GM21723 (cell line): ENCODE results near the gene ANO8.
A peak's percentile ranks its signal among the peaks of the same experiment; 100 is the strongest.
"Not testable (repeated sequence)": the region's sequence is repeated elsewhere in the genome, so short reads cannot be mapped to it uniquely, and the experiment has no call there.

Experiments used
- ATAC-seq: cut with Tn5 transposase; IDR thresholded peaks from one replicate; pipeline ENCODE4 v1.9.1; 2021; ENCODE audit warnings: mild to moderate bottlenecking, moderate library complexity; ENCODE audit not compliant: unreplicated experiment

The ANO8 gene

DNA sequence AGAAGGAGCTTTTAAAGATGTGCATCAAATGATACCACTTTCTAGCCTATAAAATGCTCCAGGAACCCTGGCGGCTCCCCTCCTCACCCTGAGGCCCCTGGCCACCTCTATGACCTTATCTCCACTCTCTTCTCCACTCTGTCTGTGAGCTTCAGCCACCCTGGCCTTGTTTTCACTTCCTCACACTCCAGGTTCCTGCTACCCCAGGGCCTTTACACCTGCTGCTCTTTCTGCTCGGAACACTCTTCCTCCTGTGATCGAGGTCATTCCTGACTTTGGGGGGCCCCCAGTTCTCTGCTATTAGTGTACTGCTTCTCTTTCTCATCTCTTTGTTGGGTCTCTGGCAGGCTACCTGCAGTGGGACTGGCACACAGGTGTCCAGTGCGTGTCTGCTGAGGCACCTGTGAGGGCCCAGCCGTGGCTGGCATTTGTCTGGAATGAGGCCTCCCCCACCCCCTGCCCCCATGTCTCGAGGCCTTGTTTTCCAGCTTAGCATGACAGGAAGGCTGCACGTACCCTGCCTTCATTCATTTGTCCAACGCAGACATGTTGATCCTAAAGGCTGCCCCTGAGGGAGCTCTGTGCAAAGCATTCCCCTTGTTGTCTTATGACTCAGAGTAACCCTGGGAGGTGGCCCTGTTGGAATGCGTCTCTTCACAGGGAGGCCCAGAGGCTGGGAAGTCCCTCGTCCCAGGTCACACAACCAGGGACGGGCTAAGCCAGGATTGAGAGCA, 23.0 kb downstream of the ANO8 start:
- no peak for ATAC-seq

GRCh38 chr19:17309965-17310461, 24.6 kb downstream of the ANO8 start:
- no peak for ATAC-seq

DNA sequence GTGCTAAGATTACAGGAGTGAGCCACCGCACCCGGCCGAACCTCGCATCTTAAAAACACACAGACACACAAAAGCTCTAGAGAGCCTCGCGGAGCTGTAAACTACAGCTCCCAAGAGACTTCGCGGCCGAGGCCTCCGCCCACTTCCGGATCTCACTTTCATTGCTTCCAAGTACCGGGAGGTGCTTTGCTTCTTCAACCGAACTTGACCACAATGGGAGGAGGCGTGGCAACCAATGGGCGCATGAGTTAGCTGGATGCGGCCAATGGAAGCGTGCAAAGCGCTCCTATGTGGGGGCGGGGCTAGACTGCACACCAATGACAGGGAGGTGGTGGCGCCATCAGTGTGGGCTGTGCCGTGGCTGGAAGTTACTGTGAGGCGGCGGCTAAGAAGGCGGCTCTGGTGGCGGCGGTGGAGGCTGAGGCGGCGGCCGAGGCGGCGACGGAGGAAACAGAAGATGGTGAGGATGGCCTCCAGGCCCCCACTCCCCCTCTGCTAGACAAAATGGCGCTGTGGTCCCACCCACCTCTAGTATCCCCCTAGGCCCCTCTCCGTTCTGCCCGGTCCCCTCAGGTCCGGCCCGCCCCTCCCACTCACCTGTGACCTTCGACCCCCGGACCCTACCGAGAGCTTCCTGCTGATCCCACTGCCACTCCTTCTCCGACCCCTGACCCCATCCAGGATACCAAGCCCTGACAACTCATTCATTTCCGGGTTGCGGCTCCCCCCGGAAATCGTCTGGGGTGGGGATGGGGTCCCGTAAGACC, 25.3 kb downstream of the ANO8 start, which contains the start of gene DDA1:
Gene DDA1 (plus strand): TSS at position 366 of the 767 bp plus-strand sequence. CDS start 92 bp downstream, at position 458.
- ATAC-seq: peak; percentile 52

GRCh38 chr19:17307876-17308377, 26.7 kb downstream of the ANO8 start:
- no peak for ATAC-seq

GRCh38 chr19:17306285-17306714, 28.4 kb downstream of the ANO8 start:
- no peak for ATAC-seq

DNA sequence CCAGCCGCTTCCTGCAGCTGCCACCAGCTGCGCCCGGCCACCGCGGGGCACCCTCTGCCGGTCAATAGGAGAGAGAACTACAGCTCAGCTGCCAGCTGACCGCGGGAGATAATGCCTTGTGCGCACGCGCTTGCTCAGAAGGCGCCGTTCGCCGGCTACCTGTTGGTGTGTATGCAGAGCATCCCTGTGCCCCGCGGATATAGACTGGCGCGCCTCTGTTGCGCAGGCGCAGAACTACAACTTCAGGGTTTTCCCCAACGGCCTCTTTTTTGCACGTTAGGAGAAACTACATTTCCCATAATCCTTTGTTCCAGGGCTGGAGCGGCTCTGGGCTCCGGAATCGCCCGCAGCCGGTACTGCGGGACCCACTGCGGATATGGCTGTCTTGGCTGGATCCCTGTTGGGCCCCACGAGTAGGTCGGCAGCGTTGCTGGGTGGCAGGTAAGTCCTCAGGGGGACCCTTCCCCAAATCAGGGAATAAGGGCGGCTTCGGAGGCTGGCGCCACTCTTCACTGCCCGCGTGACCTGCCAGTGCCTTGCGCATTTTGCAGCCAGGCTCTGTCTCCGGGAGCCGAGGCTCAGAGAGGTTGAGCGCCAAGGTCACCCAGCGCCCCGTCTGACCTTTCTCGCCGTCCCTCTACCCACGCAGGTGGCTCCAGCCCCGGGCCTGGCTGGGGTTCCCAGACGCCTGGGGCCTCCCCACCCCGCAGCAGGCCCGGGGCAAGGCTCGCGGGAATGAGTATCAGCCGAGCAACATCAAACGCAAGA, 29.0 kb downstream of the ANO8 start, which contains the start of gene MRPL34:
Gene MRPL34 (plus strand): TSS at position 356 of the 768 bp plus-strand sequence. CDS start 21 bp downstream, at position 377.
- ATAC-seq: peak; percentile 56

DNA sequence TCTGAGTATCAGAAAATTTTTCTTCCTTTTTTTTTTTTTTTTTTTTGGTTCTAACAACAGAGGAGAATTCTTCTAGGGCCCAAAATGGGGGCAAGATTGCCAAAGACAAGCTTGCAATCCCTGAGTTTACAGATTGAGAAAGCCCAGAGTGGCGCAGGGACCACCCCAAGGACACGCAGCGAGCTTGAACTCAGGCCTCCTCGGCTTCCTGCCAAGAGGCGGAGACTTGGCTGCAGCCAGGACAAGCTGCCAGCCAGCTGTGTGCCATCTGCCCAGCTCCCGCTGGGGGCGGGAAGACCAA, 29.5 kb downstream of the ANO8 start:
- no peak for ATAC-seq

- no peak for ATAC-seq
Measured at GRCh38 chr19:17304386-17305215, 30.1 kb downstream of the ANO8 start.

GRCh38 chr19:17303940-17304267, 30.8 kb downstream of the ANO8 start:
- ATAC-seq: no peak

DNA sequence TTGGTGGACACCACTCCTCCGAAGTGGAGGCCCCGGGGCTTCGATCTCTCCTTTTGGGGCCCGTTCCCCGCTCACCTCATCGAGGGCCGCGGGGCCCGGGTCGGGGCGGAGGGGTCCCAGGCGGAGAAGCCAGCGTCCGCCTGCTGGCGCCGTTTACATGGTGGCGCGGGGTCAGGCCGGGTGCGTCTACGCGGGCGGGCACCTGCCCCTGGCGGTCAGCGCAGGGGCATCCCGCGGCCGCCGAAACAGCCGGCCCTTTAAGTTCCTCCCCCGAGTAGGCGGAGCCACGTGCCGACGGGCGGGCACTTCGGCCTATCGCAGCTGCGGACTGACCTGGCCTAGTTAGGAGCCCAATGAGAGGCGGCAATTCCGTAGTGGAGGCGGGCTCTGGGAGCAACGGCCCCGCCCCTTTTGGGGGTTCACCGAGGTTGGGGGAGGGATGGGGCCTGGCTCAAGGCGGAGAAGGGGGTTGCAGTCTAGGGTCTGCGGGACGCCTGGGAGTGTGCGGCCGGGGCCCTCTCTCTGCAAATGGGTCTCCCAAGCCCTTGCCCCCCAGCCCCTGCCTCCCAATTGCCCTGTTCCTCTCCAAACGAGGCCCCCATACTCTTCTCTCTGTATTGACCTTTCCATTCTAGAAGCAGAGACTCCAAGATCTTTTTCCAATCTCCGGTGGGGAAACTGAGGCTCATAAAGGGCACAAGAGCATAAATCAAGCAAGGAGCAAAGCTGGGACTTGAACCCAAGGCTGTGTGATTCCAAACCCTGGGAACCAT, 31.3 kb downstream of the ANO8 start, which contains the start of gene ABHD8:
Gene ABHD8 (minus strand): TSS at position 259 of the 773 bp plus-strand sequence. CDS start 1,809 bp downstream, outside the sequence.
- ATAC-seq: peak; percentile 58

DNA sequence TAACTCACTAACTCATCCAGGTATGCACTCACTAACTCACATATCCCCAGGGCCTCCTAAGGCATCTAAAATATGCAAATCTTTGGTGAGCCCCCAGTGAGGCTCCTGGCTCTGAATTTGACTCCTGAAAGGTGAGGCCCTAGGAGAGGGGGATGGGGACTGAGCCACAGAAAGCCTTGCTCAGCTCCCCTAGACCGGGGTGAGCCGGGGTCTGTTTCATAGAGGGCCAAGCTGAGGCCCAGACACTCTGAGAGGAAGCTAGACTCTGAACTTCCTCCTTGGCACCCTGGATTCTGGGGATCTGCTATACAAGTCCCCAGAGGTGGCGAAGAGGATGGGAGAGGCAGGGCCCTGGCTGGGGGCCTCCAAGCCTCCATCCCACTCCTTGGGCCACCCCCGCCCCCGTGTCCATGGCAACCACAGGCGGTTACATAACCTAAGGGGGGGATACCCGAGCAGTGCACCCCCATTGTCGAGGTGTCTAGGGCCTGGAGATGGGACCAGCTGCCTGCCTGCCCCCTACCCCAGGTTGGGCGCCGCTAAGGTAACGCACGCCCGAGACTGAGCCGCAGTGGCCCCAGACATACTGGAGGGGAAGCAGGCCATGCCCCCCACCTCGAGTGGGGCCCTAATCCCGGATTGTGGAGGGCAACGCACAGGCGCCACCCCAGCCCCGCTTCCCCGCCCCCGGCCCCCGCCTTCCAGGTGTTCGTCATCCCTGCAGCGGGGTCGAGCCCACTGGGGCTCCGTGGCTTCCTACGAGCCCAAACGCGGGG, 32.1 kb downstream of the ANO8 start:
- no peak for ATAC-seq

DNA sequence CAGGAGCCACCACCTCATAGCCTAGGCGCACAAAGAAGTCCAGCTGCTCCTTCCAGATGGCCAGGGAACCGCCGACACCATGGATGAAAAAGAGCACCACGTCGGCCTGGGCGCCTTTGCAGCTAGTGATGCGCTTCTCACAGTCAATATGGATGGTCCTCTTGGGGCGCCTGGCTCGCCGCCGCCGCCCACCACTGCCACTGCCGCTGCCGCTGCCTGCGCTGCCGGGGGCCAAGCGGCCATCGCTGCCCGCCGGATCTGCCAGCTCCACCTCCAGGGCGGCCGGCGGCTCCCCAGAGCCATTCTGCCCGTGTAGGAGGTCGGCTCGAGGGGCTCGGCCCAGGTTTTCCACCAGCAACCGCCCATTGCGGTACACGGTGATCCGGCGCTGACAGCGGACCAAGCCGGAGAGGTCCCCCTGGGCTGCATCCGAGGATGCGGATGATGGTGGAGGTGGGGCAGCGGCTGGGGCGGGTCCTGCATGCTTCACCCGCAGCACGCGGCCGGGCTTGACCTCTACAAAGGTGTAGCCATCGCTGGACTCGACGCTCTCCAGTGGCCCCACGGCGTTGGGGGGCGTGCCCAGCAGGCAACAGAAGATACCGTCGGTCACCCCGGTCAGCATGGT, 33.5 kb downstream of the ANO8 start:
- no peak for ATAC-seq

DNA sequence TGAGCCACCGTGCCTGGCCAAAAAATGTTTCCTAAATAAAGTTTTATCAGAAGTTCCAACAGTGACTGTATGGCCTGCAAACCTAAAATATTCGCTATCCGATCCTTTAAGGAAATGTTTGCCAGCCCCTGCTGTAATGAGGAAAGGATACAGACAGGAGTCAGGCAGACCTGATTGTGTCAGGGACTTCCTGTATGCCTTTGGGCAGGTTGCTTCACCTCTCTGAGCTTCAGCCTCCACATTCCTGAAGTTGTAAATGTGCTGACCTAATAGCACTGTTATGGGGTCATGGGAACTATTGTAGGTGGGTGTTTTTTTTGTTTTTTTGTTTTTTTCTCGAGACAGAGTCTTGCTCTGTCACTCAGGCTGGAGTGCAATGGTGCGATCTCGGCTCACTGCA, 37.7 kb downstream of the ANO8 start:
- no peak for ATAC-seq

DNA sequence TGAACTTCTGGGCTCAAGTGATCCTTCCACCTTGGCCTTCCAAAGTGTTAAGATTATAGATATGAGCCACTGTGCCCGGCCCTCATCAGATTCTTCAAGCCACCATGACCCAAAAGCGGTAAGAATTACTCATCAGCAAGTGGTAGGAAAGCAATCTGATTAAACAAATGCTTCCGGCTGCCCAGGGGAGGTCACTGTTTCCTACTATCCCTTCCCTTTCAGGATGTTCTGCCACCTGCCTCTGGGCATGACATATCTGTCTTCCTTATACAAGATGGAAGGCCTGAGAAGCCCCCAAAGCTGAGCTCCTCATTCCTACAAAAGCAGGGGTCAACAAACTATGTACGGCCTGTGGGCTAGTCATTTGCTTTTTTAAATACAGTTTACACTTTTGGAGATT, 38.4 kb downstream of the ANO8 start:
- ATAC-seq: no peak

DNA sequence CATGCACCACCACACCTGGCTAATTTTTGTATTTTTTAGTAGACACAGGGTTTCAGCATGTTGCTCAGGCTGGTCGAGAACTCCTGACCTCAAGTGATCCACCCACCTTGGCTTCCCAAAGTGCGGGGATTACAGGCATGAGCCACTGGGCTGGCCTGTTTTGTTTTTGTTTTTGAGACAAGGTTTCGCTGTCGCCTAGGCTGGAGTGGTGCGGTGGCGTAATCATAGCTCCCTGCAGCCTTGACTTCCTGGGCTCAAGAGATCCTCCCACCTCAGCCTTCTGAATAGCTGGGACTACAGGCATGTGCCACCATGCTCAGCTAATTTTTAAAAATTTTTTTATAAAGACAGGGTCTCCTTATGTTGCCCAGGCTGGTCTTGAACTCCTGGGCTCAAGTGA, 39.1 kb downstream of the ANO8 start:
- ATAC-seq: not testable (repeated sequence)

- ATAC-seq: no peak
Measured at GRCh38 chr19:17294051-17294891, 40.4 kb downstream of the ANO8 start.

- ATAC-seq: no peak
Measured at GRCh38 chr19:17293605-17294004, 41.0 kb downstream of the ANO8 start.
